ENCODE results near the gene PARVB.

GRCh38 chr22:44075670-44076069 is 51.6 kb downstream of the PARVB start:
- TF ChIP-seq CTCF (tag by site-specific recombination; IDR thresholded peaks at IDR 0.05) (no peak), YY1 (tag by site-specific recombination; IDR thresholded peaks at IDR 0.05) (no peak), ZSCAN16 (tag by site-specific recombination; IDR thresholded peaks at IDR 0.05) (no peak), ZNF404 (tag by site-specific recombination; IDR thresholded peaks at IDR 0.05) (no peak), ZNF645 (tag by site-specific recombination; IDR thresholded peaks at IDR 0.05) (no peak), ZEB2 (tag by site-specific recombination; IDR thresholded peaks at IDR 0.05) (no peak), ZNF704 (tag by site-specific recombination; IDR thresholded peaks at IDR 0.05) (no peak), ZNF785 (tag by site-specific recombination; IDR thresholded peaks at IDR 0.05) (no peak), SP7 (tag by site-specific recombination; IDR thresholded peaks at IDR 0.05) (no peak), ZNF501 (tag by site-specific recombination; IDR thresholded peaks at IDR 0.05) (no peak), REST (tag by site-specific recombination; IDR thresholded peaks at IDR 0.05) (no peak), KLF7 (tag by site-specific recombination; IDR thresholded peaks at IDR 0.05; ENCODE audit: borderline replicate concordance) (no peak)

All from HEK293 (cell line).